ENCODE data around the gene KRT23.
"Not testable (repeated sequence)": the region's sequence is repeated elsewhere in the genome, so short reads cannot be mapped to it uniquely, and the experiment has no call there.

Gene KRT23

GRCh38 chr17:40949418-40949817, 12.0 kb upstream of the KRT23 start:
- DNase-seq: no peak

- no peak for DNase-seq
Measured at GRCh38 chr17:40947929-40948328, 10.5 kb upstream of the KRT23 start.

GRCh38 chr17:40945414-40945813, 8.0 kb upstream of the KRT23 start:
- no peak for DNase-seq

- no peak for DNase-seq
Measured at GRCh38 chr17:40944531-40944930, 7.1 kb upstream of the KRT23 start.

- no peak for DNase-seq
Measured at GRCh38 chr17:40942553-40942952, 5.1 kb upstream of the KRT23 start.

GRCh38 chr17:40940266-40940665, 2.8 kb upstream of the KRT23 start:
- DNase-seq: no peak

- DNase-seq: no peak
Measured at GRCh38 chr17:40938981-40939380, 1.5 kb upstream of the KRT23 start.

- DNase-seq: no peak
Measured at GRCh38 chr17:40936976-40937375, 470 bp downstream of the KRT23 start.

GRCh38 chr17:40936437-40936971, 942 bp downstream of the KRT23 start:
- no peak for DNase-seq

GRCh38 chr17:40935624-40936023, 1.8 kb downstream of the KRT23 start:
- no peak for DNase-seq

- DNase-seq: no peak
Measured at GRCh38 chr17:40932608-40933007, 4.8 kb downstream of the KRT23 start.

- DNase-seq: no peak
Measured at GRCh38 chr17:40931311-40931710, 6.1 kb downstream of the KRT23 start.

- DNase-seq: no peak
Measured at GRCh38 chr17:40926341-40926740, 11.1 kb downstream of the KRT23 start.

GRCh38 chr17:40922239-40922638, 15.2 kb downstream of the KRT23 start:
- DNase-seq: no peak

- DNase-seq: no peak
Measured at GRCh38 chr17:40921026-40921425, 16.4 kb downstream of the KRT23 start.

- DNase-seq: not testable (repeated sequence)
Measured at GRCh38 chr17:40917116-40917515, 20.3 kb downstream of the KRT23 start.

- DNase-seq: no peak
Measured at GRCh38 chr17:40916366-40916765, 21.1 kb downstream of the KRT23 start.

GRCh38 chr17:40915721-40916256, 21.7 kb downstream of the KRT23 start:
- no peak for DNase-seq

GRCh38 chr17:40915199-40915661, 22.2 kb downstream of the KRT23 start:
- peak in 1 of 5 donors; percentile 17 for DNase-seq

- DNase-seq: no peak
Measured at GRCh38 chr17:40914075-40914855, 23.2 kb downstream of the KRT23 start.

- no peak for DNase-seq
Measured at GRCh38 chr17:40912486-40913210, 24.8 kb downstream of the KRT23 start.

- DNase-seq: no peak
Measured at GRCh38 chr17:40910441-40910841, 27.0 kb downstream of the KRT23 start.

GRCh38 chr17:40909755-40910154, 27.7 kb downstream of the KRT23 start:
- DNase-seq: no peak

- DNase-seq: peak; percentile 37 to 58 (median 45)
Measured at GRCh38 chr17:40909351-40909750, 28.1 kb downstream of the KRT23 start.
